UCSD-AML1 (cell line): ENCODE results near the gene MITD1.
A peak's percentile ranks its signal among the peaks of the same experiment; 100 is the strongest.
"Not testable (repeated sequence)": the region's sequence is repeated elsewhere in the genome, so short reads cannot be mapped to it uniquely, and the experiment has no call there.

ENCODE experiments used
- DNase-seq: peaks from one replicate; lab custom pipeline; 2025; ENCODE audit not compliant: unreplicated experiment; lab: John Stamatoyannopoulos, UW

The MITD1 gene

GRCh38 chr2:99154643-99155536 lies 26.0 kb downstream of the MITD1 start, which contains the start of the genes LIPT1 and TSGA10:
LIPT1 (plus strand) TSS chr2:99154967; CDS start chr2:99161958, 6,991 bp downstream.
TSGA10 (minus strand) TSS chr2:99154942; CDS start chr2:99109439, 45,503 bp downstream.
- DNase-seq, result peak; percentile 89

- DNase-seq, result no peak
Measured at GRCh38 chr2:99153921-99154604, 26.8 kb downstream of the MITD1 start.

GRCh38 chr2:99152199-99152895 lies 28.5 kb downstream of the MITD1 start:
- DNase-seq, result no peak

GRCh38 chr2:99150706-99151105 lies 30.2 kb downstream of the MITD1 start:
- no peak for DNase-seq

- peak; percentile 87 for DNase-seq
Measured at GRCh38 chr2:99141110-99142108, 39.4 kb downstream of the MITD1 start, which contains the start of gene C2orf15. C2orf15 (plus strand) TSS chr2:99141707; CDS start chr2:99150559, 8,852 bp downstream.

GRCh38 chr2:99140860-99141109 lies 40.1 kb downstream of the MITD1 start:
- DNase-seq, result no peak

GRCh38 chr2:99140056-99140859 lies 40.6 kb downstream of the MITD1 start:
- no peak for DNase-seq

- DNase-seq, result no peak
Measured at GRCh38 chr2:99139003-99139402, 41.9 kb downstream of the MITD1 start.

- DNase-seq, result not testable (repeated sequence)
Measured at GRCh38 chr2:99135044-99135556, 45.8 kb downstream of the MITD1 start.

GRCh38 chr2:99127981-99128380 lies 52.9 kb downstream of the MITD1 start:
- DNase-seq, result no peak
